HG03175 (cell line): Measurements from ENCODE around the gene STK31.
"Not testable (repeated sequence)": the region's sequence is repeated elsewhere in the genome, so short reads cannot be mapped to it uniquely, and the experiment has no call there.

Experiments
- ATAC-seq: cut with Tn5 transposase; IDR thresholded peaks from one replicate; pipeline ENCODE4 v1.9.1; 2021; ENCODE audit warnings: mild to moderate bottlenecking, moderate library complexity; ENCODE audit not compliant: unreplicated experiment

STK31 gene

DNA sequence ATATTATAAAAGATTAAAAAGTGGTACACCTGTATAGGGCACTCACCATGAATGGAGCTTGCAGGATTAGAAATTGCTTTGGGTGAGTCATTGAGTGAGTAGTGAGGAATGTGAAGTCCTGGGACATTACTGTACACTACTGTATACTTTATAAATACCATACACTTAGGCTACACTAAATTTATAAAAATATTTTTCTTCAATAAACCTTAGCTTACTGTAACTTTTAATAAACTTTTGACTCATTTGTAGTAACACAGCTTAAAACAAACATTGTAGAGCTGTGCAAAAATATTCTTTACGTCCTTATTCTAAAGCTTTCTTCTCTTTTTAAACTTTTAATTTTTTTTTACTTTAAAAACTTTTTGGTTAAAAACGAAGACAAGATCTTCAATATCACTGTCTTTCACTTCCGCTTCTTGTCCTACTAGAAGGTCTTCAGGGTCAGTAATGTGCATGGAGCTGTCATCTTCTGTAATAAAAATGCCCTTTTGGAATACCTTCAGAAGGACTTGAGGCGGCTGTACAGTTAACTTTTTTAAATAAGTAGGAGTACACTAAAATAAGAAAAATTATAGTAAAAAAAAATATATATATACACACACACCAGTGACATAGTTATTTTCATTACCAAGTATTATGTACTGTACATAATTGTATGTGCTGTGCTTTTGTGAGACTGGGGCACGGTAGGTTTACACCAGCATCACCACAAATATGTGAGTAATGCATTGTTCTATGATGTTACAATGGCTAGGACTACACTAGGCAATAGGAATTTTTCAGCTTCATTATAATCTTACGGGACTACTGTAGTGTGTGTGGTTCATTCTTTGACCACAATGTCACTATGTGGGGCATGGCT is 3.5 kb downstream of the STK31 start:
- no peak for ATAC-seq

DNA sequence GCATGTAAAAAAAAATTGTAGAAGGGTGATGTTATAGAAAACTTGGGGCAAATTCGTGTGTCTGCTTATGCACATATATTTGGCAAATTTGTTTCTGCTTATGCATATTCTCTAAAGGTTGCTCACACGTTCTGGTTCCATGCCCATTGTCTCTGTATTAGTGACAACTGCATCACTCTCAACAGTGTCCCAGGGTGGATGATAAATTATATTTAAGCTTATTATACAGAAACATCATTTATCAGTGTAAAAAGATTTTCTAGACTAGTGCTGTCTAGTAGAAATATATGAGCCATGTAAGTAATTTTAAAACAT is 4.1 kb downstream of the STK31 start:
- ATAC-seq: no peak

DNA sequence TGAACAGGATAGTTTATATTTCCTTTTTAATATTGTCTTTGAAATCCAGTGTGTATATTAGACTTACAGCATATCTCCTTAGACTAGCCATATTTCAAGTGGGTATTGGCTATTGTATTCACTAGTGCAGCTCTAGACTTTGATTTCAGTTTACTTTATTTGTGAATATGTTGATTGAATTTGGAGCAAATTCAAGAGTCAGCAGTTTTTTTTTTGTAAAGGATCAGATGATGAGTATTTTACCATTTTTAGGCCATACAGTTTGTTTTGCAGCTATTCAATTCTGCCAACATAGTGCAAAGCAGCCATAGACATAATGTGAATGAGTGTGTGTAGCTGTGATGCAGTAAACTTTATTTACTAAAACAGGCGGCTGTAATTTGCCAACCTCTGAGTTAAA is 4.6 kb downstream of the STK31 start:
- ATAC-seq: no peak

DNA sequence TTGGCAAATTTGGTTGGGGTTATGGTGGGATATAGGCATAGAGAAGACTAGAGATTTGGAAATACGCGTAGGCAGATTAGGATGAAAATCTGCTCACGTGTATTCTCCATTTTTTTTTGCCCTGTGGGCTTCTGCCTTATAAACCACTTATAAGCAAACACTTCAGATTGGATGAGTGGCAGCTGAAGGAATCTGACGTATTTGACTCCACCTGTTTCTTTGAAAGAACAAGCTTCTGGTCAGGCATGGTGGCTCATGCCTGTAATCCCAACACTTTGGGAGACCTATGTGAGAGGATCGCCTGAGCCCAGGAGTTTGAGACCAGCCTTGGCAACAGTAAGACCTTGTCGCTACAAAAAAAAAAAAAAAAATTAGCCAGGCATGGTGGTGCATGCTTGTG is 5.1 kb downstream of the STK31 start:
- no peak for ATAC-seq

DNA sequence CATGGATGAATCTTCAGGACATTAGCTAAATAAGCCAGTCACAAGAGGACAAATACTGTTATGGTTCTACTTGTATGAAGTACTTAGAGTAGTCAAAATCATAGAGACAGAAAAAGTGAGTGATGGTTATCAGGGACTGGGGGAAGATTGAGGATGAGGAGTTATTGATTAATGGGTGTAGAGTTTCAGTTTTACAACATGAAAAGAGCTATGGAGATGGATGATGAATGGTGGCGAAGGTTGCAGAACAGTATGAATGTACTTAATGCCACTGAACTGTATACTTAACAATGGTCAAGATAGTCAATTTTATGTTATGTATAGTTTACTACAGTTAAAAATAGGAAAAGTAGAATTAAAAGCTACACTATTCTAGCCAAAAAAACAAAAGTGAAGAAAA is 7.8 kb downstream of the STK31 start:
- no peak for ATAC-seq

DNA sequence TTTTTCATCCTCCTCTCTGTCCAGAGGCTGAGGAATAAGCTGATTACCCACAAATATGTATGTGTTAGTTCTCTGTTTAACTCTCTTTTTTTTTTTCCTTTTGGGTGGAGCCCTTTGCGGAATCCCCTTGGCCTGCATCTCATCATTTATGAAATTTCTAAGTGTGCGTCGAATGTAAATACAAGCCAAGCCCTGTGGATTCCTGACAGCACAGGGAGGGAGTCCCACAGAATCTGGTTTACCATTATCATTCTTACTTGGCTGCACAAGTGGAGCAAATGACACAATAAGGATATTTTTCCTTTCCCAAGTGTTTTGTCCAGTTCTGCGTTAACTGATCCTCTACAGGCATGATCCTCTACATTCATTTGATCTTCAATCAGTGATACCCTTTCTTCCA is 11.4 kb downstream of the STK31 start:
- no peak for ATAC-seq

DNA sequence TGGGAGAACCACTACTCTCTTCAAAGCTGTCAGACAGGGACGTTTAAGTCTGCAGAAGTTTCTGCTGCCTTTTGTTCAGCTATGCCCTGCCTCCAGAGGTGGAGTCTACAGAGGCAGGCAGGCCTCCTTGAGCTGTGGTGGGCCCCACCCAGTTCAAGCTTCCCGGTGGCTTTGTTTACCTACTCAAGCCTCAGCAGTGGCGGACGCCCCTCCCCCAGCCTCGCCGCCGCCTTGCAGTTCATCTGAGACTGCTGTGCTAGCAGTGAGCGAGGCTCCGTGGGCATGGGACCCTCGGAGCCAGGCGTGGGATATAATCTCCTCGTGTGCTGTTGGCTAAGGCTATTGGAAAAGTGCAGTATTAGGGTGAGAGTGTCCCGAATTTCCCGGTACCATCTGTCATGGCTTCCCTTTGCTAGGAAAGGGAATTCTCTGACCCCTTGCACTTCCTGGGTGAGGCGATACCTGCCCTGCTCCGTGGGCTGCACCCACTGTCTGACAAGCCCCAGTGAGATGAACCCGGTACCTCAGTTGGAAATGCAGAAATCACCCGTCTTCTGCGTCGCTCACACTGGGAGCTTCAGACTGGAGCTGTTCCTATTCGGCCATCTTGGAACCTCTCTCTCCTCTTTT is 12.7 kb downstream of the STK31 start:
- ATAC-seq: not testable (repeated sequence)

DNA sequence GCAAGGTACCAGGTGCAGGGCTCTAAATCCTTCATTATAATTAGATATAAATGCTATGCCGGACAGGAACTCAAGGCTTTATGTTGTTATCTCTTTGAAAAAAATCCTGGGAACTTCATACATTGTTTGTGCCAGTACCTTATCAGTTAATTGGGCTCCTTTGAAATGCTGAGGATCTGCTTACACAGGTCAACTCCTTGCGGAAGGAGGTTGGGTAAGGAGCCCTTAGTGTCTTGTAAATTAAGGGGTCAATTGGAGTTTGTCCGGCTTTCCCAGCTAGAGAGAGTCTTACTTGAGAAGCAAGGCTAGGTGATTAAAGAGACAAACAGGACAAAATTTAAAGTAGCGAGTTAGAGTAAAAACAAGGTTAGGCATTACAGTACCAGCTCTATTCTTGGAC is 14.1 kb downstream of the STK31 start:
- not testable (repeated sequence) for ATAC-seq

DNA sequence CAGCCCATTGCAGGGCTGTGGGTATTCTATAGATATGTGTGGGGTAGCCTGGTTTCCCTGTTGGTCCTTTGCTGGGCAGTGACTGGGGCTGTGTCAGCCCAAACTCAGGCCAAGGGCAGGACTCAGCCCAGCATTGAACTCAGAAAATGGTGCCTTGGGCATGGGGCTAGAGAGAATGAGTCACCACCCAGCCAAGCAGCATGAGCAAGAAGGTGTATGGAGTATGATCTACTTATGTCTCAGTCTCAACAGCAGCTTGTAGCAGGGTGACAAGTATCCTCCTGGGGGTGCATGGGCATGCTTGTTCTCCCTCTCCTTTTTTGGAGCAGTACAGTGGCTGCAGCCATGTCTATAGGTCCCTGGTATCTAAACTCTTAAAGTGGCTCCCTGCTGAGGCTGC is 32.0 kb downstream of the STK31 start:
- ATAC-seq: no peak

DNA sequence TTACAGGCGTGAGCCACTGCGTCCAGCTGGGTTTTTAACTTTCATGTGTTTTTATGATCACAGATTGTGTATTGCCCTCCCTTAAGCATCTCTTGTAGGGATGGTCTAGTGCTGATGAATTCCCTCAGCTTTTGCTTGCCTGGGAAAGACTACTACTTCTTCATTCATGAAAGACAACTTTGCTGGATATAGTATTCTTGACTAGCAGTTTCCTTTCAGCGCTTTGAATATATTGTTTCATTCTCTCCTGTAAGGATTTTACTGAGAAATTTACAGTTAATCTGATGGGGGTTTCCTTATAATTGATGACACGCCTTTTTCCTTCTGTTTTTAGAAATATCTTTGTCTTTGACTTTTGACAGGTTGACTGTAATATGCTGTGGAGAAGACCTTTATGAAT is 33.2 kb downstream of the STK31 start:
- no peak for ATAC-seq

DNA sequence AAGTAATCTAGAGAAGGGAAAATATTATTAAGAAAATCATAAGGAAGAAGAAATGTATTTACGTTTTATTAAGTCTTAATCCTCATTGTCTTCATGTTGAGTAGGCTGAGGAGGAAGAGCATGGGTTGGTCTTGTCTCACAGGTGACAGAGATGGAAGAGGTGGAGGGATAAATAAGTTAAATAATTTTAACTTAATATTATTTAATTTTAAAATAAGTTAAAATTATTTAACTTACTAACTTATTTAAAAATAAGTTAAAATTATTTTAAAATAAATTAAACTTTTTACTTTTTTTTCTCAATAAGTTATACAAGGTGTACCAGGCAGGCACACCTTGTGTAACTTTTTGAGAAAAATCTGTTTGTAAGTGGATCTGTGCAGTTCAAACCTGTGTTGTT is 36.6 kb downstream of the STK31 start:
- ATAC-seq: no peak

DNA sequence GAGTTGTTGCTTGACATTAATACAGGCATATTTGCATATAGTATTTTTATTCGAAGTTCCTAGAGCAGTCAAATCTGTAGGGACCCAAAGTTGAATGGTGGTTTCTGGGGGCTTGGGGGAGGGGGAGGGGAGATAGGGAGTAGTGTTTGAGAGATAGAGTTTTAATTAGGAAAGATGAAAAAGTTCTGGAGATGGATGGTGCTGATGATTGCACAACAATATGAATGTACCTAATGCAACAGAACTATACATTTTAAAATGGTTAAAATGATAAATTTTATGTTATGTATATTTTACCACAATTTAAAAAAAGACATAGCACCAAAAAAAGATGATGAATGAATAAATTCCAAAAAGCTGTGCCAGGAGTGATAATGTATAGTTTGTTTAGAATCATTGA is 41.8 kb downstream of the STK31 start:
- no peak for ATAC-seq

DNA sequence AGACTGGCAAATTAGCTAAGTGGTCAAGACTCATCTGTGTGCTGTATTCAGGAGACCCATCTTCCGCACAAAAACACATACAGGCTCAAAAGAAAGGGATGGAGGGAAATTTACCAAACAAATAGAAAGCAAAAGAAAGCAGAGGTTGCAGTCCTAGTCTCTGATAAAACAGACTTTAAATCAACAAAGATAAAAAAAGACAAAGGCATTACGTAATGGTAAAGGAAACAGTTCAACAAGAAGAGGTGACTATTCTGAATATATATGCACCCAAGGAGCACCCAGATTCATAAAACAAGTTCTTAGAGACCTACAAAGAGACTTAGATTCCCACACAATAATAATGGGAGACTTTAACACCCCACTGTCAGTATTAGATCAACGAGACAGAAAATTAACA is 48.8 kb downstream of the STK31 start:
- ATAC-seq: not testable (repeated sequence)

DNA sequence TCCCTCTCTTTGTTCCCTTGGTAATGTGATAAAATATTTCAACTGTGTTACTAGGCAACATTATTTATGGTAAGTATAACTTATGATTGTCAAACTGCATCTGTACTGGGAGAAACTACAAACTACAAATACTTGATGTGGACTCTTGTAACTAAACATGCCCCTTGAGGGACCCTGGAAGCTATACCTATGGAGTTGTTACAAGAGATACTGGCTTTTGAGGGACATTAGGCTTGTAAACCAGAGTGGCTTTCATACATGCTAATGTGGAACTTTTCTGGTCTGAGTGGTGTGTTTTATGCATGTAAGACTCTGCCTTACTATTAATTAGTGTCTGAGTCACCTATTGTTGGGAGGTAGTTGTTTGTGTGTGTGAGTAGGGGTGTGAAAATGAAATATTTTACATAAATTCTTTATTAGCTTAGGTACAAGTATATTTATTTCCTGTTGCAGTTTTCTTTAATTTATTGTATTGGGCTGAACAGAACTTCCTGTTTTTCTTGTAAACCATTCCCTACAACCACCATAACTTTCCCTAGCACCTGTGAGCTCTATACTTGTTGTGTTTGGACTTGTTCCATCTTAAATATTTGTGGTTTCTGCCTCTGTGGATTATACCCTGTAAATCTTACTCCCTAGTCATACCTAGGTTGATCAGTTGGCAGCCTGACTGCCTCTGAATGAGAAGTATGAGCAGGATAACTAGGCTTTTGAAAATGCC is 49.8 kb downstream of the STK31 start:
- ATAC-seq: no peak

DNA sequence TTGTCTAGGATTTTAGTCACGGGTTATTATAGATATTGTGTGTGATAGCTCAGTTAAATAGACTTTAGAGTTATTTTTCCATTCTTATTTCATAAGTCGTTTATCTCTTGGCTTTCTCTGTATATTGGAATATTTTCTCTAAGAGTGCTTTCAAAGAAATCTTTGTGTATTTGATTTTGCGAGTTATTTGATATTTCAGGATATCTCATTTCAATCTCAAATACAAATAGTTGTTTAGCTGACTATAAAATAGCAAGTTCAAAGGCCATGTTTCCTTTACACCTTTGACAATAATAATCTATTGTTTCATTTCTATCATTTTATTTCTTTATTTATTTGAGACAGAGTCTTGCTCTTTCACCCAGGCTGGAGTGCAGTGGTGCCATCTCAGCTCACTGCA is 55.9 kb downstream of the STK31 start:
- no peak for ATAC-seq

DNA sequence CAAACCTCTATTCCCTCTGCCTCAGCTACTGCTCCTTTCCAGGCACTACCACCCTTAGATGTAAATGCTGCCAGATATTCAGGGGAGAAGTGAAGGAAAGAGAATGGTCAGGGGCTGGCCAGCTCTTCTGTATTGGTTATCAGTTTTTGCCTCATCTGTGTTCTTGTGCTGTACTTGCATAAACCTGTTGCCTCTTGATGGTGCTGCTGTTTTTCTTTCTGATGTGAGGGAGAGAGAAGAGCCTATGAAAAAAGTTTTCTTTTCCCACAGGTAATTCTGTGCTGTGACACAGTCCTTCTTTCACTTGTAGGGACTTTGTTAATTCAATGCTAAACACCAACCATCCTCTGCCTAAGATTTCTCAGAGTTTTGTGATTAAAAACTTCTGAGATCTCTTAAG is 57.5 kb downstream of the STK31 start:
- no peak for ATAC-seq

DNA sequence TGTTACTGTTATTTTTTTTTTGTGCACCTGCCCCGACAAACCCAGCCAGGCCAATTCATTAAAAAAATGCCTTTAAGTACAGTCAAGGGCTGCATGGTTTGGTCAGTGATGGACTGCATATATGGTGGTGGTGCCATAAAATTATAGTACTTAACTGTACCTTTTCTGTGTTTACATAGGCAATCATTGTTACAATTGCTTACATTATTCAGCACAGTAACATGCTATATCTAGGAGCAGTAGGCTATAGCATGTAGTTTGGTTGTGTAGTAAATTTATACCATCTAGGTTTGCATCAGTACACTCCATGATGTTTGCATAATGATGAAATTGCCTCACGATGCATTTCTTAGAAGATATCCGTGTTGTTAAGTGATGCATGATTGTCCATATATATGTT is 58.0 kb downstream of the STK31 start:
- no peak for ATAC-seq

DNA sequence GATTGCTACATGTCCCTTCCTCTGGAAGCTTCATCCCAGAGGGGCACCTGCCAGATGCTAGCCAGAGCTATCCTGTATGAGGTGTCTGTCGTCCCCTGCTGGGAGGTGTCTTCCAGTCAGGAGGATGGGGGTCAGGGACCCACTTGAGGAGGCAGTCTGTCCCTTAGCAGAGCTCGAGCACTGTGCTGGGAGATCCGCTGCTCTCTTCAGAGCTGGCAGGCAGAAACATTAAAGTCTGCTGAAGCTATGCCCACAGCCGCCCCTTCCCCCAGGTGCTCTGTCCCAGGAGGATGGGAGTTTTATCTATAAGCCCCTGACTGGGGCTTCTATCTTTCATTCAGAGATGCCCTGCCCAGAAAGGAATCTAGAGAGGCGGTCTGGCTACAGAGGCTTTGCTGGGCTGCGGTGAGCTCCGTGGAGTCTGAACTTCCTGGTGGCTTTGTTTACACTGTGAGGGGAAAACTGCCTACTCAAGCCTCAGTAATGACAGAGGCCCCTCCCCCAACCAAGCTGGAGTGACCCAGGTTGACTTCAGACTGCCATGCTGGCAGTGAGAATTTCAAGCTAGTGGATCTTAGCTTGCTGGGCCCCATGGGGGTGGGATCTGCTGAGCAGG is 69.3 kb downstream of the STK31 start:
- ATAC-seq: not testable (repeated sequence)

DNA sequence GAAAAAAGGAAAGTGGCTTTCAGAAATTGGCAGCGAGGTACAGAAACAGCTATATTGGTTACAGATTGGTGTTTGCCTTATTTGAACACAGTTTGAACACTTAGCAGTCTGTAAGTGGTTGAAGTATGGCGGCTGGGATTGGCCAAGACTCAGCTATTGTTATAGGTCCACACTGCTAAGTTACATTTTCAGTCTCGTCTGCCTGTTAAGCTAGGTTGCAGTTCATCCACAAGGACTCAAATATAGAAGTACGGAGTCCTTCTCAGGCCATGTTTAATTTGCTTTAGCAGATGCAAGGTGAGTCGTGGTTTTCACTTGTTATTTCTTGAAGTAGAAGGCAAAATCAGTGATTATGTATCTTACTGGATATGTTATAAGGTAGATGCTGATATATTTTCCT is 73.1 kb downstream of the STK31 start:
- no peak for ATAC-seq

DNA sequence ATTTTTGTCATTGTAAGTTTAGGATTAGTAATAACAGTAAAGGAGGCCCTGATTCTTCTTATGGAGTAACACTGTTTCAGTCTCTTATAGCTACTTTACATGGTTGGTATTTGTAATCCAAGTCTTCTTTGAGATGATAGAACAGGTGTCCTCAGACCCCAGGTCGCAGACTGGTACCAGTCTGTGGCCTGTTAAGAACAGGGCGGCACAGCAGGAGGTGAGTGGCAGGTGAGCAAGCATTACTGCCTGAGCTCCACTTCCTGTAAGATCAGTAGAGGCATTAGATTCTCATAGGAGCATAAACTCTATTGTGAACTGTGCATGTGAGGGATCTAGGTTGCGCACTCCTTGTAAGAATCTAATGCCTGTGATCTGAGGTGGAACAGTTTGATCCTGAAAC is 77.3 kb downstream of the STK31 start:
- no peak for ATAC-seq

DNA sequence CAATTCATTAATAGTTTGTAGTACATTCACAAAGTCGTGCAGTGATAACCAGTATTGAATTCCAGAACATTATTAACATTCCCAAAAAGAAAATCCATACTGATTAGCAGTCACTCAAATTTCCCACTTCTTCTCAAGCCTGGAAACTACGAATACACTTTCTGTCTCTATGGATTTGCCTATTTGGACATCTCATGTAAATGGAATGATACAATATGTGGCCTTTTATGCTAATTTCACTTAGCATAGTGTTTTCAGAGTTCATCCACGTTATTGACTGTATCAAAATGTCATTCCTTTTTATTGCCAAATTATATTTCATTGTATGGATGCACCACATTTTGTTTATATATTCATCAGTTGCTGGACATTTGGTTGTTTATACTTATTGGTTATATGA is 78.8 kb downstream of the STK31 start:
- ATAC-seq: no peak

DNA sequence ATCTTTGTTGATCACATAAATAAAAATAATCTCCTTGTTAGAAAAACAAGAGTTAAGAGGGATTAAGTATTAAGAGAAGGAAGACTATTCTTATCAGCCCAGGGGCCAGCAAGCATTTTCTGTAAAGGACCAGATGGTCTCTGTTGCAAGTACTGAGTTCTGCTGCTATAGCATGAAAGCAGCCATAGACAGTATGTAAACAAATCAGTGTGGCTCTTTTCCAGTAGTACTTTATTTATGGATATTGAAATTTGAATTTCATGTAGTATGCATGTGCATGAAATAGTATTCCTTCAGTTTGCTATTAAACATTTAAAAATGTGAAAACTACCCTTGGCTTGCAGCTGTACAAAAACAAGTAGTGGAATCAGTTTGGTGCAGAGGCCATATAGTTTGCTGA is 81.7 kb downstream of the STK31 start:
- no peak for ATAC-seq
